Stomach (tissue), 4 donors: ENCODE results near the gene CRYGS.

ENCODE experiments used
- CTCF ChIP-seq, 7 experiments: fragments of 450-650 bp in 4 of 7; fragments of 200-600 bp in 3 of 7; sonication (generic) in 3 of 7; IDR thresholded peaks; one replicate each; pipeline ENCODE4 v1.5.1; 2016 to 2019; ENCODE audit warnings: antibody characterized with exemption in 7 of 7, control low read depth in 2 of 7, mild to moderate bottlenecking in 1 of 7
- EP300 ChIP-seq: sonication (generic); formaldehyde crosslinking; IDR thresholded peaks from one replicate; pipeline ENCODE4 v1.6.1; 2017; ENCODE audit warnings: antibody characterized with exemption
- POLR2AphosphoS5 ChIP-seq, 3 donors: sonication (generic); formaldehyde crosslinking; IDR thresholded peaks; one replicate each; pipeline ENCODE4 v1.6.1; 2016; ENCODE audit warnings: antibody characterized with exemption in 3 of 3

GRCh38 chr3:186517218-186517617 lies 27.0 kb downstream of the CRYGS start:
- TF ChIP-seq CTCF (IDR thresholded peaks at IDR 0.05) (no peak), EP300 (no peak), POLR2AphosphoS5 (IDR thresholded peaks at IDR 0.05) (no peak)
